HepG2 (cell line): ENCODE measurements around the gene TPD52L2. TPM values are rescaled to one million over a fixed set of nuclear protein-coding genes. Genes with fewer than 3 reads are reported as not detected.
A peak's percentile ranks its signal among the peaks of the same experiment; 100 is the strongest.

Experiments
- BCL3 ChIP-seq: sonication (generic); formaldehyde crosslinking; IDR thresholded peaks from 2 replicates; pipeline ENCODE4 v1.5.1; 2020; ENCODE audit warnings: mild to moderate bottlenecking, missing genetic modification reagents, moderate library complexity
- BRD4 ChIP-seq: sonication (generic); formaldehyde crosslinking; IDR thresholded peaks from 2 replicates; pipeline ENCODE4 v1.4.0; 2020; ENCODE audit warnings: missing genetic modification reagents
- MBNL3 ChIP-seq: fragments of 250-450 bp; sonication (Bioruptor Pico); conservative IDR thresholded peaks from 2 replicates; pipeline ENCODE4 v1.8.0; 2022; ENCODE audit warnings: mild to moderate bottlenecking, inconsistent platforms
- NFKB2 ChIP-seq: sonication (generic); formaldehyde crosslinking; IDR thresholded peaks from 2 replicates; pipeline ENCODE4 v1.4.0; 2020; ENCODE audit warnings: missing genetic modification reagents, borderline replicate concordance
- PRMT3 ChIP-seq: sonication (generic); formaldehyde crosslinking; IDR thresholded peaks from 2 replicates; pipeline ENCODE4 v1.8.1; 2022; ENCODE audit warnings: low read depth, mild to moderate bottlenecking, moderate library complexity, missing genetic modification reagents, borderline replicate concordance
- SP5 ChIP-seq: IDR thresholded peaks from 2 replicates; pipeline ENCODE4 v1.6.1; 2016; ENCODE audit warnings: low read depth, borderline replicate concordance
- TFDP2 ChIP-seq: sonication (generic); formaldehyde crosslinking; IDR thresholded peaks from 2 replicates; pipeline ENCODE4 v1.4.0; 2020; ENCODE audit warnings: missing genetic modification reagents
- TGIF2 ChIP-seq: IDR thresholded peaks from 2 replicates; pipeline ENCODE4 v1.6.1; 2016; ENCODE audit warnings: control low read depth, missing compliant biosample characterization
- ZBTB21 ChIP-seq: sonication (generic); formaldehyde crosslinking; IDR thresholded peaks from 2 replicates; pipeline ENCODE4 v1.4.0; 2020; ENCODE audit warnings: missing genetic modification reagents
- ZHX1 ChIP-seq: sonication (generic); formaldehyde crosslinking; IDR thresholded peaks from 2 replicates; pipeline ENCODE4 v1.8.1; 2022; ENCODE audit warnings: low read depth, mild to moderate bottlenecking, missing genetic modification reagents
- ZNF292 ChIP-seq: sonication (generic); formaldehyde crosslinking; IDR thresholded peaks from 2 replicates; pipeline ENCODE4 v1.8.1; 2022; ENCODE audit warnings: mild to moderate bottlenecking, low read depth, missing genetic modification reagents, borderline replicate concordance
- ZNF318 ChIP-seq: sonication (generic); formaldehyde crosslinking; IDR thresholded peaks from 2 replicates; pipeline ENCODE4 v1.4.0; 2020; ENCODE audit warnings: mild to moderate bottlenecking, missing genetic modification reagents
- ZNF33B ChIP-seq: sonication (generic); formaldehyde crosslinking; IDR thresholded peaks from 2 replicates; pipeline ENCODE4 v1.5.1; 2020; ENCODE audit warnings: mild to moderate bottlenecking, missing genetic modification reagents
- ZNF577 ChIP-seq: sonication (generic); formaldehyde crosslinking; IDR thresholded peaks from 2 replicates; pipeline ENCODE4 v1.4.0; 2020; ENCODE audit warnings: mild to moderate bottlenecking, low read depth, missing genetic modification reagents, borderline replicate concordance
- ZNF746 ChIP-seq: sonication (generic); formaldehyde crosslinking; IDR thresholded peaks from 2 replicates; pipeline ENCODE4 v1.8.0; 2022; ENCODE audit warnings: mild to moderate bottlenecking, missing genetic modification reagents
- polyA plus RNA-seq, 8 experiments: library from polyadenylated mRNA; depleted of rRNA in 3 of 8; stranded (reverse) in 7 of 8; unstranded in 1 of 8; fragments of >200 nt; fragmentation: Illumina TruSeq in 4 of 8; extraction: Trizol in 4 of 8; gene quantifications; 2 replicates each; pipeline versions ENCODE4 v1.2.1 to v1.2.3, GENCODE V29; 2011 to 2016; ENCODE audit warnings: low read depth in 4 of 8, missing spikeins in 1 of 8, mixed read lengths in 1 of 8; ENCODE audit not compliant: insufficient read depth in 1 of 8
- total RNA-seq, 5 experiments: library from RNA; depleted of rRNA; stranded (reverse); fragments of >200 nt; fragmentation: Illumina TruSeq; extraction: Trizol; gene quantifications; 2 replicates each; pipeline ENCODE4 v1.2.3, GENCODE V29; 2016; ENCODE audit warnings: low read depth in 1 of 5

TPD52L2 gene
- total and polyA plus RNA-seq, 2 of the 13 experiments (the other 11 are each of a cell fraction or from before 2014, with no cell fraction given) = 156 to 184 TPM

- TF ChIP-seq ZHX1 (CRISPR knock-in tag) (peak; percentile 99), PRMT3 (0 out of 2 replicates have a peak, but pooled peaks have one; percentile 93), TFDP2 (peak; percentile 97), NFKB2 (CRISPR knock-in tag) (peak; percentile 86), ZNF746 (CRISPR knock-in tag) (peak; percentile 78), ZNF33B (CRISPR knock-in tag) (peak; percentile 75; the same call in 1 of the 2 replicates), ZNF577 (CRISPR knock-in tag) (no peak), BRD4 (CRISPR knock-in tag) (peak; percentile 97), ZBTB21 (CRISPR knock-in tag) (peak; percentile 95), BCL3 (CRISPR knock-in tag) (peak; percentile 89), SP5 (CRISPR knock-in tag) (peak; percentile 97), ZNF292 (CRISPR knock-in tag) (no peak), MBNL3 (CRISPR knock-in tag) (no peak), TGIF2 (CRISPR knock-in tag) (peak; percentile 76), ZNF318 (peak; percentile 18; the same call in 1 of the 2 replicates)
Measured at GRCh38 chr20:63864978-63865640, at the start of gene TPD52L2 (continued).
